Mesothelial cell of epicardium (in vitro differentiated cells): ENCODE data around the gene GCNT2. TPM values are rescaled to one million over a fixed set of nuclear protein-coding genes. Genes with fewer than 3 reads are reported as not detected.
A peak's percentile ranks its signal among the peaks of the same experiment; 100 is the strongest.
"Not testable (repeated sequence)": the region's sequence is repeated elsewhere in the genome, so short reads cannot be mapped to it uniquely, and the experiment has no call there.

Source experiments
- DNase-seq, 2 experiments: peaks; one replicate each; pipeline ENCODE4 v3.0.0; 2021; ENCODE audit warnings: low spot score in 2 of 2; ENCODE audit not compliant: unreplicated experiment in 2 of 2
- H3K27ac Mint-ChIP-seq: 2 replicates; pipeline ENCODE4 v1.8.0; 2021; ENCODE audit warnings: mixed read lengths
- H3K27me3 Mint-ChIP-seq: 2 replicates; pipeline ENCODE4 v1.8.0; 2021; ENCODE audit warnings: low read depth, mixed read lengths
- H3K36me3 Mint-ChIP-seq: 2 replicates; pipeline ENCODE4 v1.8.0; 2021; ENCODE audit warnings: mixed read lengths
- H3K4me1 Mint-ChIP-seq: 2 replicates; pipeline ENCODE4 v1.8.0; 2021; ENCODE audit warnings: mixed read lengths
- H3K4me3 Mint-ChIP-seq: 2 replicates; pipeline ENCODE4 v1.8.0; 2021; ENCODE audit warnings: mild to moderate bottlenecking, moderate library complexity, mixed read lengths
- H3K9me3 Mint-ChIP-seq: 2 replicates; pipeline ENCODE4 v1.8.0; 2021; ENCODE audit warnings: mixed read lengths
- total RNA-seq: library from RNA; stranded (reverse); gene quantifications from 3 replicates; pipeline ENCODE4 v1.2.1, GENCODE V29; 2021
- TF ChIP-seq, protein P1 (sequence below): fragments of 200-600 bp; sonication (generic); IDR thresholded peaks from one replicate; pipeline ENCODE4 v1.5.0; 2021; ENCODE audit warnings: antibody characterized with exemption; ENCODE audit not compliant: unreplicated experiment

Gene GCNT2
- total RNA-seq, 1 donor from 2014 or later: 29.3 TPM

DNA sequence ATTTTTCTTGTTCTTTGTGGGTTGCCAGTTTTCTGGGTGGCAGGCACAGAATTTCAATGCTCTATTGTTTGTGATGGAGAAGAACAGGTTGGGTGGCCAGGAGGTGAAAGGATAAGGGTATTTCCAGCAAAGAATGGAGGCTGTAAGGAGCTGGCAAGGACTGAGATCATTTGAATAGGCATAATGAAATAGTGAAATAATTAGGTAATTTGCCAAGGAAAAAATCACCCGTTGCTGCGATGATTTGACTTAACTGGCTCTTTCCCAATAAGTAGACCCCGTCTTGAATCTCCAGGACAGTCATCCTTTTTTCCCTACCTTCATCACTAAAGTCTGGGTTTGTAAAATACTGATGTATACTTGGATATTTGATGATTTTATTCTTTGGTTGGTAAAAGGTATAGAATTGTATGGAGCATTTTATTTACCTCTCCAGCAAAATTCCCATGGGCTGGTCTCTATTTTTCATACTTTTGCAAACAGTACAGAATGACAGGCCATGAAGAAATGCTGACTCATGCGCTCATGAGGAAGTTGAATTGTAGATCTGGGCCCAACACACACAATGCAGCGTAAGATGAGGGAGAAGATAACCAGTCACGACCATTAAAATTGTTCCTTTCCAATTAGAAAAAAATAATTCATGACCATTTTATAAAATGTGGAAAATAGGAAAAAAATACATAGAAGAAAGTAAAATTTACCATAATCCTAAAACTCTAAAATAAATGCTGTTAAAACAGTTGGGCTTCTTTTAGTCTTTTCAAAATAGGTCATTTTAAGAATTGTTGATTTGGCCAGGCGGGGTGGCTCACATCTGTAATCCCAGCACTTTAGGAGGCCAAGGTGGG lies 2.4 kb upstream of the GCNT2 start:
- H3K27ac Mint-ChIP-seq: peak overlapping the region; percentile 99
- no peak overlapping the region for H3K4me3 Mint-ChIP-seq
- H3K36me3 Mint-ChIP-seq: no peaks in the 10 kb centered on the region
- H3K4me1 Mint-ChIP-seq: peaks cover 41% of the 10 kb centered on the region
- H3K9me3 Mint-ChIP-seq: no peaks in the 10 kb centered on the region
- TF ChIP-seq, protein P1, sequence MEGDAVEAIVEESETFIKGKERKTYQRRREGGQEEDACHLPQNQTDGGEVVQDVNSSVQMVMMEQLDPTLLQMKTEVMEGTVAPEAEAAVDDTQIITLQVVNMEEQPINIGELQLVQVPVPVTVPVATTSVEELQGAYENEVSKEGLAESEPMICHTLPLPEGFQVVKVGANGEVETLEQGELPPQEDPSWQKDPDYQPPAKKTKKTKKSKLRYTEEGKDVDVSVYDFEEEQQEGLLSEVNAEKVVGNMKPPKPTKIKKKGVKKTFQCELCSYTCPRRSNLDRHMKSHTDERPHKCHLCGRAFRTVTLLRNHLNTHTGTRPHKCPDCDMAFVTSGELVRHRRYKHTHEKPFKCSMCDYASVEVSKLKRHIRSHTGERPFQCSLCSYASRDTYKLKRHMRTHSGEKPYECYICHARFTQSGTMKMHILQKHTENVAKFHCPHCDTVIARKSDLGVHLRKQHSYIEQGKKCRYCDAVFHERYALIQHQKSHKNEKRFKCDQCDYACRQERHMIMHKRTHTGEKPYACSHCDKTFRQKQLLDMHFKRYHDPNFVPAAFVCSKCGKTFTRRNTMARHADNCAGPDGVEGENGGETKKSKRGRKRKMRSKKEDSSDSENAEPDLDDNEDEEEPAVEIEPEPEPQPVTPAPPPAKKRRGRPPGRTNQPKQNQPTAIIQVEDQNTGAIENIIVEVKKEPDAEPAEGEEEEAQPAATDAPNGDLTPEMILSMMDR: no peak
- H3K27me3 Mint-ChIP-seq: no peaks in the 10 kb centered on the region
- no peak for DNase-seq

DNA sequence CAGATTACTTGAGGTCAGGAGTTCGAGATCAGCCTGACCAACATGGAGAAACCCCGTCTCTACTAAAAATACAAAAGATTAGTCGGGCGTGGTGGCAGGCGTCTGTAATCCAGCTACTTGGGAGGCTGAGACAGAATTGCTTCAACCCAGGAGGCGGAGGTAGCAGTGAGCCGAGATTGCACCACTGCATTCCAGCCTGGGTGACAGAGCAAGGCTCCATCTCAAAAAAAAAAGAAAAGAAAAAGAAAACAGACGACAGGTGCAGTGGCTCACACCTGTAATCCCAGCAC lies 1.8 kb upstream of the GCNT2 start:
- not testable (repeated sequence) for H3K36me3 Mint-ChIP-seq, H3K9me3 Mint-ChIP-seq, H3K27me3 Mint-ChIP-seq, DNase-seq, H3K4me3 Mint-ChIP-seq
- peak overlapping the region; percentile 99 for H3K27ac Mint-ChIP-seq
- peaks cover 41% of the 10 kb centered on the region for H3K4me1 Mint-ChIP-seq

DNA sequence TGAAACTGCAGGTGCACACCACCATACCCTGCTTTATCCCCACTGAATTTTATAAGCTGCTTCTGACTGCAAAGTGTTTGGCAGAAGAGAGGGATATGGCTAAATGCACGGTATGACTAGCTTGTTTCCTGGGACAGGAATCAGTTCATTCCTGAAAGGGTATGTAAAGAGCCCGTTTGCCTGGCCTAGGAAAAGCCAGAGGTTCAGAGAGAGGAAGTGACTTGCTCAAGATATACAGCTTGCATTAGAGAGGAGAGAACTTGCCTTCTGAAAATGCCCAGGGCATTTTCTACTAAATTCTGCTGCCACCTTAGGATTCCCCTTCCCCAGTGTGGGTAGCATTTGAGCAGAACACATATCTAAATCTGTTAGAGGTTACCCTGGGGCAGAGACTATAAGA lies 683 bp upstream of the GCNT2 start:
- TF ChIP-seq, protein P1: no peak
- Mint-ChIP-seq H3K27ac (peak overlapping the region; percentile 99), H3K9me3 (no peaks in the 10 kb centered on the region), H3K27me3 (no peaks in the 10 kb centered on the region), H3K4me3 (no peak overlapping the region), H3K36me3 (no peaks in the 10 kb centered on the region), H3K4me1 (peaks cover 52% of the 10 kb centered on the region)
- DNase-seq: no peak

DNA sequence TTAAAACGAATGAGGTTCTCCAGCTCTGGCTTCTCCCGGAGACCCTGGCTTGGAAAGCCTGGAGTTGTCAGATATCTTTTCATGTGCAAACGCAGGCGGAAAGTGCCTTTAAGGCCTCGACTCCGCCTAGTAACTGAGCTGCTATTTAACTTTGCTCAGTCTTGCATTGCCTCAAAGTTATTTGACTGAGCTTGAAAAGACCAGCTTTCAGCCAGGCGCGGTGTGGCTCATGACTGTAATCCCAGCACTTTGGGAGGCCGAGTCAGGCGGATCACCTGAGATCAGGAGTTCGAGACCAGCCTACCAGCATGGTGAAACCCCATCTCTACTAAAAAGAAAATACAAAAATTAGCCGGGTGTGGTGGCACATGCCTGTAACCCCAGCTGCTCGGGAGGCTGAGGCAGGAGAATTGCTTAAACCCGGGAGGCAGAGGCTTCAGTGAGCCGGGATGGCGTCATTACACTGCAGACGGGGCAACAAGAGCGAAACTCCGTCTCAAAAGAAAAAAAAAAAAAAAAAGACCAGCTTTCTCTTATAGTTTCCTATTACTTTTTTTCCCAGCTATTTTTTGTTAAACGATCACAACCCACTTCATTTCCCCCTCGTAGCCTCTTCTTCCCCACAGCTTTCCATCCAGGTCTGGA lies 1.9 kb downstream of the GCNT2 start:
- TF ChIP-seq, protein P1: no peak
- no peak for DNase-seq
- H3K27me3 Mint-ChIP-seq: no peaks in the 10 kb centered on the region
- no peaks in the 10 kb centered on the region for H3K36me3 Mint-ChIP-seq
- H3K4me1 Mint-ChIP-seq: peaks cover 58% of the 10 kb centered on the region
- peak overlapping the region; percentile 99 for H3K27ac Mint-ChIP-seq
- H3K4me3 Mint-ChIP-seq: peak overlapping the region; percentile 73
- no peaks in the 10 kb centered on the region for H3K9me3 Mint-ChIP-seq

DNA sequence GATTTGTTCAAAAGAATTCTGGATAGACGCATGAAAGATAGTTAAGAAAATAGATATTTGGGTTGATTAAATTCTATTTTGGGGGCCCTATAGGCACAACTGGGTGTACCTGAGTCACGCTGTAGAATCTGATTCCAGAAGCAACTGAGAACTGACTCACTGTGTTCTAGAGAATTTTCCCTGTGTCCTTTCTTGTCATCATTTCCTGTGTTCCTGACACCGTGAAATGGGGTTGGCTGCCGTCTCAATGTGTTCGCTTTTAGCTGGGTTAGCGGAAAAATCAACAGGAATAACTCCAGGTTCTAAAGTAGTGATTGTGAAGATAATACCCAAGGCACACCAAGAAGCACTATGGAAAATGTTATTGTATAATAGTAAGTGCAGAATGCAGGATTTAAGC lies 5.0 kb downstream of the GCNT2 start:
- Mint-ChIP-seq H3K4me3 (no peak overlapping the region), H3K36me3 (peaks cover 17% of the 10 kb centered on the region), H3K27me3 (no peaks in the 10 kb centered on the region), H3K4me1 (peaks cover 43% of the 10 kb centered on the region), H3K9me3 (no peaks in the 10 kb centered on the region), H3K27ac (peak overlapping the region; percentile 32)
- DNase-seq: no peak
- TF ChIP-seq, protein P1: no peak
